22Rv1 (cell line): ENCODE data around the gene ERLIN1.

Experiments used
- ZFX ChIP-seq: fragments of 450-650 bp; IDR thresholded peaks from 2 replicates; pipeline ENCODE4 v1.6.1; 2017; ENCODE audit warnings: antibody characterized with exemption, borderline replicate concordance
- TF ChIP-seq, protein P1 (sequence below): fragments of 450-650 bp; IDR thresholded peaks from 2 replicates; pipeline ENCODE4 v1.5.1; 2017; ENCODE audit warnings: mild to moderate bottlenecking

DNA sequence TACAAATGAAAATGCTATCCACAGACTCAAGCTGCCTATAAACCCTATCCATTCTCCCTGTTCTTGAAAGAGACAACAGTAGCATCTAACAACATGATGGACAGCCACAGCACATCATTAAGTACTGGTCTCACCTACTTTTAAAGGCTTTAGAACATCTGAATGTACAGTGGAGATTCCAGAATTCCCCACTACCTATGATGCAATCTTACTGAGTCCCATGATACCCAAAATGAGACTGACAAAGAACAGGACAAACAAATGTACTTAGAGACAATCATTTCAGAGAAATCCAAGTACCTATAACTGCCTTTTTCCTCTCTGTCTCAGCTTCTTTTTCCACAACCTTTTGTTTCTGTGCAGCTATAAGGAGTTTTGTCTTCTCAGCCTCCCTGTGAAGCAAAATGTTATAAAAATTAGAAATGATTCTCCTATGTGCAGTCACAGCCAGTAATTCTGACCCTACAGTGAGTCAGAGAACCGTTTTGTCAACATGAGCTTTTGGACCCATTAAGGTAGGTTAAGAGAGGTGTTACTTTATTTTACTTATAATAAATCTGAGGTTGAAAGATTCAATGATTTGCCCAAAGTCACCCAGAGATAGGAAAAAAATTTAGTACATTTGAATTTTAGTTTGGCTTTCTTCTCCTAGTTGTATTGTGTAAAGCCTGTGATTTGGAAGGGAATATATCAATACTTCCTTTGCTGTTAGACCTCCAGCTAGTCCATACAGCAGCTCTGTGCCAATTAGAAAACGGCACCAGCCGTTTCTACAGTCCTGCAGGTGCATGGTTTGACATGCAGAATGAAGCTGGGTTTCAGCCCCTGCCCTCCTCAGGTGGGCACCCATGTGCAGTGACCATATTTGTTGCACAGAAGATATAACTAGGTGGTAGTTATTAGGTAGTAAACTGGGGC is 21.9 kb downstream of the ERLIN1 start:
- TF ChIP-seq, protein P1, sequence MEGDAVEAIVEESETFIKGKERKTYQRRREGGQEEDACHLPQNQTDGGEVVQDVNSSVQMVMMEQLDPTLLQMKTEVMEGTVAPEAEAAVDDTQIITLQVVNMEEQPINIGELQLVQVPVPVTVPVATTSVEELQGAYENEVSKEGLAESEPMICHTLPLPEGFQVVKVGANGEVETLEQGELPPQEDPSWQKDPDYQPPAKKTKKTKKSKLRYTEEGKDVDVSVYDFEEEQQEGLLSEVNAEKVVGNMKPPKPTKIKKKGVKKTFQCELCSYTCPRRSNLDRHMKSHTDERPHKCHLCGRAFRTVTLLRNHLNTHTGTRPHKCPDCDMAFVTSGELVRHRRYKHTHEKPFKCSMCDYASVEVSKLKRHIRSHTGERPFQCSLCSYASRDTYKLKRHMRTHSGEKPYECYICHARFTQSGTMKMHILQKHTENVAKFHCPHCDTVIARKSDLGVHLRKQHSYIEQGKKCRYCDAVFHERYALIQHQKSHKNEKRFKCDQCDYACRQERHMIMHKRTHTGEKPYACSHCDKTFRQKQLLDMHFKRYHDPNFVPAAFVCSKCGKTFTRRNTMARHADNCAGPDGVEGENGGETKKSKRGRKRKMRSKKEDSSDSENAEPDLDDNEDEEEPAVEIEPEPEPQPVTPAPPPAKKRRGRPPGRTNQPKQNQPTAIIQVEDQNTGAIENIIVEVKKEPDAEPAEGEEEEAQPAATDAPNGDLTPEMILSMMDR: no peak
- no peak for TF ChIP-seq ZFX
